WI38 (cell line): ENCODE data around the gene ZNF30.
"Not testable (repeated sequence)": the region's sequence is repeated elsewhere in the genome, so short reads cannot be mapped to it uniquely, and the experiment has no call there.

ENCODE experiments used
- H3K4me3 ChIP-seq: 2 replicates; pipeline ENCODE4 v1.5.1; 2011; ENCODE audit warnings: low read depth, mild to moderate bottlenecking, control low read depth, low read length
- TF ChIP-seq, protein P1 (sequence below): IDR thresholded peaks from 2 replicates; pipeline ENCODE4 v1.5.1; 2012; ENCODE audit warnings: low read depth, mild to moderate bottlenecking, control low read depth, low read length

The ZNF30 gene

DNA sequence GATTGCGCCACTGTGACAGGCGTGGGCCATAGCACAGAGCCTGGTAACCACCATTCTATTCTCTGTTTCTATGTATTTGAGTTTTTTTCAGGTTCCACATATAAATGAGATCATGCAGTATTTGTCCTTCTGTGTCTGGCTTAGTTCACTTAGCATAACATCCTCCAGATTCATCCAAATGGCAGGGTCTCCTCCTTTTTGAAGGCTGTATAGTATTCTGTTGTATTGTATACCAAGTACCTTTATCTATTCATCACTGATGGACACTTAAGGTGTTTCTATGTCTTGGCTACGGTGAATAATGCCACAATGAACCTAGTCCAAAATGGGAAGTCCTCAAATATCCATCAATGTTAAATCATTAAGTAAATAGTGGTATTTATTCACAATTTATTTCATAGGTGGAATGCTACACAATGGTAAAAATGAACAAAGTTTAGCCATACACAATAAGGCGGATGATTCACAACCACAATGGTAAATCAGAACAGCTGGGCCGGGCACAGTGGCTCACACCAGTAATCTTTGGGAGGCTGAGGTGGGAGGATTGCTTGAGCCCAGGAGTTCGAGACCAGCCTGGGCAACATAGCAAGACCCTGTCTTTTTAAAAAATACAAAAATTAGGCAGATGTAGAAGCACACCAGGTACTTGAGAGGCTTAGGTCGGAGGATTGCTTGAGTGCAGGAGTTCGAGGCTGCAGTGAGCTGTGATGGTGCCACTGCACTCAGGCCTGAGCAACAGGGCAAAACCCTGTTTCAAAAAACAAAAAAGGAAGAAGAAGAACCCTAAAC lies 65.0 kb downstream of the ZNF30 start:
- H3K4me3 ChIP-seq, result no peak overlapping the region
- TF ChIP-seq, protein P1, sequence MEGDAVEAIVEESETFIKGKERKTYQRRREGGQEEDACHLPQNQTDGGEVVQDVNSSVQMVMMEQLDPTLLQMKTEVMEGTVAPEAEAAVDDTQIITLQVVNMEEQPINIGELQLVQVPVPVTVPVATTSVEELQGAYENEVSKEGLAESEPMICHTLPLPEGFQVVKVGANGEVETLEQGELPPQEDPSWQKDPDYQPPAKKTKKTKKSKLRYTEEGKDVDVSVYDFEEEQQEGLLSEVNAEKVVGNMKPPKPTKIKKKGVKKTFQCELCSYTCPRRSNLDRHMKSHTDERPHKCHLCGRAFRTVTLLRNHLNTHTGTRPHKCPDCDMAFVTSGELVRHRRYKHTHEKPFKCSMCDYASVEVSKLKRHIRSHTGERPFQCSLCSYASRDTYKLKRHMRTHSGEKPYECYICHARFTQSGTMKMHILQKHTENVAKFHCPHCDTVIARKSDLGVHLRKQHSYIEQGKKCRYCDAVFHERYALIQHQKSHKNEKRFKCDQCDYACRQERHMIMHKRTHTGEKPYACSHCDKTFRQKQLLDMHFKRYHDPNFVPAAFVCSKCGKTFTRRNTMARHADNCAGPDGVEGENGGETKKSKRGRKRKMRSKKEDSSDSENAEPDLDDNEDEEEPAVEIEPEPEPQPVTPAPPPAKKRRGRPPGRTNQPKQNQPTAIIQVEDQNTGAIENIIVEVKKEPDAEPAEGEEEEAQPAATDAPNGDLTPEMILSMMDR, result no peak

DNA sequence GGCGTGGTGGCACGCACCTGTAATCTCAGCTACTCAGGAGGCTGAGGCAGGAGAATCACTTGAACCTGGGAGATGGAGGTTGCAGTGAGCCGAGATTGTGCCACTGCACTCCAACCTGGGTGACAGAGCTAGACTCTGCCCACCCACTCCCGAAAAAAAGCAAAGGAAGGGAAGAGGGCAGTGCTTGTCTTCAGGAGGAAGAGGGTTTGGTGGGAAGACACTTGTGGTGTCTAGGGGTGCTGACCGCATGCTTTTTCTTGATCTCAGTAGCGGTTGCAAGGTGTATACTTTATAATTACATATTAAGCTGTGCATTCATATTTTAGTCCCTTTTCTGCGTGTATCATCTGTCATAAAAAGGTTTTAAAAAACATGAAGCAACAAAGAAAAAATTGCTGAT lies 65.9 kb downstream of the ZNF30 start:
- not testable (repeated sequence) for H3K4me3 ChIP-seq

DNA sequence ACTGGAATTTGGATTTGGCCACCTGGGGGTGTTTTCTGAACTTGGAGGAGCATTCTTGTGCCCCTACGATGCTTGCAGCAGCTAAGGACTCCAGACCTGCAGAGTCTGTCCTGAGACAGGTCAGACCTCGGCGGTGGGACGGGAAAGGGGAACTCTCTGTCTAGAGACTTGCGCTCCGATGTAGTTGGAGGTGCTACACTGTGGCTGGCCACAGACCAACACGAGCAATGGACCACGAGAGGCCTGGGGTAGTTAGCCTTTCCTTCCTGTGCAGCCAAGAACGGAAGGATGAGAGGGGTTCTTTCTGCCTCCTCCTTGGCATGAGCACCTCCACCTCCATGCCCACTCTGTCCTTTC lies 67.6 kb downstream of the ZNF30 start:
- TF ChIP-seq, protein P1, result no peak
- no peak overlapping the region for H3K4me3 ChIP-seq
